ENCODE measurements around the gene PIP5K1C.

PIP5K1C gene

GRCh38 chr19:3607303-3608078 is 92.8 kb downstream of the PIP5K1C start:
- H3K4me1 ChIP-seq (ENCODE audit: control insufficient read depth, insufficient read depth, low read length) = peaks cover 6% of the 10 kb centered on the region; the same call in 1 of the 2 replicates
- H3K27ac ChIP-seq (ENCODE audit: low read depth, low read length) = peak overlapping the region; percentile 26
- H3K27me3 ChIP-seq (ENCODE audit: control insufficient read depth, insufficient read depth, low read length) = peaks cover 16% of the 10 kb centered on the region
- H3K9me3 ChIP-seq (ENCODE audit: control insufficient read depth, insufficient read depth, low read length) = no peaks in the 10 kb centered on the region
- H3K36me3 ChIP-seq (ENCODE audit: control insufficient read depth, insufficient read depth, low read length) = peaks cover 20% of the 10 kb centered on the region
- peak overlapping the region; percentile 58 for H3K4me3 ChIP-seq (ENCODE audit: low read depth, low read length)
- no peak overlapping the region for H3K9ac ChIP-seq (ENCODE audit: low read depth, low read length)

- Histone ChIP-seq H3K27me3 (ENCODE audit: control insufficient read depth, insufficient read depth, low read length) (peaks cover 16% of the 10 kb centered on the region), H3K4me3 (ENCODE audit: low read depth, low read length) (peak within 1 kb of the TSS; percentile 58), H3K9me3 (ENCODE audit: control insufficient read depth, insufficient read depth, low read length) (no peaks in the 10 kb centered on the region), H3K36me3 (ENCODE audit: control insufficient read depth, insufficient read depth, low read length) (peaks cover 13% of the 10 kb centered on the region), H3K4me1 (ENCODE audit: control insufficient read depth, insufficient read depth, low read length) (peaks cover 6% of the 10 kb centered on the region; the same call in 1 of the 2 replicates), H3K9ac (ENCODE audit: low read depth, low read length) (no peak within 1 kb of the TSS), H3K27ac (ENCODE audit: low read depth, low read length) (no peak within 1 kb of the TSS)
These were observed 93.5 kb downstream of the PIP5K1C start, which contains the start of gene TBXA2R for GRCh38 chr19:3606690-3607289. TBXA2R (minus strand) TSS chr19:3606875; CDS start chr19:3600634, 6,241 bp downstream.

- Histone ChIP-seq H3K27me3 (ENCODE audit: control insufficient read depth, insufficient read depth, low read length) (peaks cover 16% of the 10 kb centered on the region), H3K9me3 (ENCODE audit: control insufficient read depth, insufficient read depth, low read length) (no peaks in the 10 kb centered on the region), H3K27ac (ENCODE audit: low read depth, low read length) (no peak overlapping the region), H3K4me3 (ENCODE audit: low read depth, low read length) (peak overlapping the region; percentile 58), H3K9ac (ENCODE audit: low read depth, low read length) (no peak overlapping the region), H3K4me1 (ENCODE audit: control insufficient read depth, insufficient read depth, low read length) (peaks cover 6% of the 10 kb centered on the region; the same call in 1 of the 2 replicates), H3K36me3 (ENCODE audit: control insufficient read depth, insufficient read depth, low read length) (peaks cover 7% of the 10 kb centered on the region)
These were observed 94.0 kb downstream of the PIP5K1C start for GRCh38 chr19:3606174-3606689.

- no peaks in the 10 kb centered on the region for H3K9me3 ChIP-seq (ENCODE audit: control insufficient read depth, insufficient read depth, low read length)
- H3K27ac ChIP-seq (ENCODE audit: low read depth, low read length) = no peak overlapping the region
- H3K9ac ChIP-seq (ENCODE audit: low read depth, low read length) = no peak overlapping the region
- peaks cover 3% of the 10 kb centered on the region for H3K36me3 ChIP-seq (ENCODE audit: control insufficient read depth, insufficient read depth, low read length)
- peaks cover 16% of the 10 kb centered on the region for H3K27me3 ChIP-seq (ENCODE audit: control insufficient read depth, insufficient read depth, low read length)
- H3K4me1 ChIP-seq (ENCODE audit: control insufficient read depth, insufficient read depth, low read length) = peaks cover 6% of the 10 kb centered on the region; the same call in 1 of the 2 replicates
- peak overlapping the region; percentile 58; the same call in 1 of the 2 replicates for H3K4me3 ChIP-seq (ENCODE audit: low read depth, low read length)
These were observed 94.5 kb downstream of the PIP5K1C start for GRCh38 chr19:3605770-3606169.

- Histone ChIP-seq H3K27me3 (ENCODE audit: control insufficient read depth, insufficient read depth, low read length) (peaks cover 16% of the 10 kb centered on the region), H3K27ac (ENCODE audit: low read depth, low read length) (no peak overlapping the region), H3K4me1 (ENCODE audit: control insufficient read depth, insufficient read depth, low read length) (peaks cover 6% of the 10 kb centered on the region; the same call in 1 of the 2 replicates), H3K9ac (ENCODE audit: low read depth, low read length) (no peak overlapping the region), H3K36me3 (ENCODE audit: control insufficient read depth, insufficient read depth, low read length) (no peaks in the 10 kb centered on the region), H3K4me3 (ENCODE audit: low read depth, low read length) (no peak overlapping the region), H3K9me3 (ENCODE audit: control insufficient read depth, insufficient read depth, low read length) (no peaks in the 10 kb centered on the region)
These were observed 94.9 kb downstream of the PIP5K1C start for GRCh38 chr19:3605361-3605760.

- Histone ChIP-seq H3K4me1 (ENCODE audit: control insufficient read depth, insufficient read depth, low read length) (peaks cover 6% of the 10 kb centered on the region; the same call in 1 of the 2 replicates), H3K9ac (ENCODE audit: low read depth, low read length) (no peak overlapping the region)
These were observed 95.3 kb downstream of the PIP5K1C start for GRCh38 chr19:3604987-3605343.

GRCh38 chr19:3604227-3604986 is 95.9 kb downstream of the PIP5K1C start:
- H3K27me3 ChIP-seq (ENCODE audit: control insufficient read depth, insufficient read depth, low read length) = peaks cover 16% of the 10 kb centered on the region
- no peak overlapping the region for H3K27ac ChIP-seq (ENCODE audit: low read depth, low read length)
- no peak overlapping the region for H3K4me3 ChIP-seq (ENCODE audit: low read depth, low read length)
- no peaks in the 10 kb centered on the region for H3K9me3 ChIP-seq (ENCODE audit: control insufficient read depth, insufficient read depth, low read length)
- peaks cover 6% of the 10 kb centered on the region; the same call in 1 of the 2 replicates for H3K4me1 ChIP-seq (ENCODE audit: control insufficient read depth, insufficient read depth, low read length)
- no peaks in the 10 kb centered on the region for H3K36me3 ChIP-seq (ENCODE audit: control insufficient read depth, insufficient read depth, low read length)
- no peak overlapping the region for H3K9ac ChIP-seq (ENCODE audit: low read depth, low read length)

More at GRCh38 chr19:3604987-3605343, 95.3 kb downstream of the PIP5K1C start:
- Histone ChIP-seq H3K9me3 (ENCODE audit: control insufficient read depth, insufficient read depth, low read length) (no peaks in the 10 kb centered on the region), H3K27me3 (ENCODE audit: control insufficient read depth, insufficient read depth, low read length) (peaks cover 16% of the 10 kb centered on the region), H3K27ac (ENCODE audit: low read depth, low read length) (no peak overlapping the region), H3K36me3 (ENCODE audit: control insufficient read depth, insufficient read depth, low read length) (no peaks in the 10 kb centered on the region), H3K4me3 (ENCODE audit: low read depth, low read length) (no peak overlapping the region)

GRCh38 chr19:3603121-3603811 is 97.0 kb downstream of the PIP5K1C start:
- H3K27ac ChIP-seq (ENCODE audit: low read depth, low read length) = no peak overlapping the region
- H3K36me3 ChIP-seq (ENCODE audit: control insufficient read depth, insufficient read depth, low read length) = no peaks in the 10 kb centered on the region
- peaks cover 16% of the 10 kb centered on the region for H3K27me3 ChIP-seq (ENCODE audit: control insufficient read depth, insufficient read depth, low read length)
- H3K4me3 ChIP-seq (ENCODE audit: low read depth, low read length) = no peak overlapping the region
- no peak overlapping the region for H3K9ac ChIP-seq (ENCODE audit: low read depth, low read length)
- H3K4me1 ChIP-seq (ENCODE audit: control insufficient read depth, insufficient read depth, low read length) = peaks cover 6% of the 10 kb centered on the region; the same call in 1 of the 2 replicates
- H3K9me3 ChIP-seq (ENCODE audit: control insufficient read depth, insufficient read depth, low read length) = no peaks in the 10 kb centered on the region

- no peaks in the 10 kb centered on the region for H3K36me3 ChIP-seq (ENCODE audit: control insufficient read depth, insufficient read depth, low read length)
- no peak overlapping the region for H3K4me3 ChIP-seq (ENCODE audit: low read depth, low read length)
- H3K27ac ChIP-seq (ENCODE audit: low read depth, low read length) = no peak overlapping the region
- H3K9me3 ChIP-seq (ENCODE audit: control insufficient read depth, insufficient read depth, low read length) = no peaks in the 10 kb centered on the region
- H3K27me3 ChIP-seq (ENCODE audit: control insufficient read depth, insufficient read depth, low read length) = peaks cover 14% of the 10 kb centered on the region
- no peaks in the 10 kb centered on the region for H3K4me1 ChIP-seq (ENCODE audit: control insufficient read depth, insufficient read depth, low read length)
- no peak overlapping the region for H3K9ac ChIP-seq (ENCODE audit: low read depth, low read length)
These were observed 99.2 kb downstream of the PIP5K1C start for GRCh38 chr19:3601021-3601420.

GRCh38 chr19:3599776-3600187 is 100.5 kb downstream of the PIP5K1C start:
- no peaks in the 10 kb centered on the region for H3K9me3 ChIP-seq (ENCODE audit: control insufficient read depth, insufficient read depth, low read length)

More at GRCh38 chr19:3599776-3600187, 100.5 kb downstream of the PIP5K1C start:
- Histone ChIP-seq H3K9ac (ENCODE audit: low read depth, low read length) (no peak overlapping the region), H3K27me3 (ENCODE audit: control insufficient read depth, insufficient read depth, low read length) (0 out of 2 replicates have a peak, but pooled peaks cover 2% of the 10 kb centered on the region), H3K4me3 (ENCODE audit: low read depth, low read length) (no peak overlapping the region), H3K27ac (ENCODE audit: low read depth, low read length) (no peak overlapping the region), H3K4me1 (ENCODE audit: control insufficient read depth, insufficient read depth, low read length) (no peaks in the 10 kb centered on the region), H3K36me3 (ENCODE audit: control insufficient read depth, insufficient read depth, low read length) (no peaks in the 10 kb centered on the region)
